GM19463 (cell line): ENCODE measurements around the gene CYP2E1.
"Not testable (repeated sequence)": the region's sequence is repeated elsewhere in the genome, so short reads cannot be mapped to it uniquely, and the experiment has no call there.

Source experiments
- ATAC-seq: cut with Tn5 transposase; IDR thresholded peaks from one replicate; pipeline ENCODE4 v1.9.1; 2021; ENCODE audit warnings: mild to moderate bottlenecking, moderate library complexity; ENCODE audit not compliant: unreplicated experiment

Gene CYP2E1

GRCh38 chr10:133528296-133528844, 1.2 kb downstream of the CYP2E1 start:
- no peak for ATAC-seq

GRCh38 chr10:133528845-133529575, 1.8 kb downstream of the CYP2E1 start:
- no peak for ATAC-seq

- no peak for ATAC-seq
Observed at GRCh38 chr10:133529576-133529946, 2.4 kb downstream of the CYP2E1 start.

- ATAC-seq: no peak
Observed at GRCh38 chr10:133530506-133530905, 3.3 kb downstream of the CYP2E1 start.

- no peak for ATAC-seq
Observed at GRCh38 chr10:133532871-133533270, 5.7 kb downstream of the CYP2E1 start.

- no peak for ATAC-seq
Observed at GRCh38 chr10:133534417-133534816, 7.3 kb downstream of the CYP2E1 start.

- ATAC-seq: no peak
Observed at GRCh38 chr10:133536198-133536597, 9.0 kb downstream of the CYP2E1 start.

- no peak for ATAC-seq
Observed at GRCh38 chr10:133537546-133538545, 10.7 kb downstream of the CYP2E1 start.

- ATAC-seq: not testable (repeated sequence)
Observed at GRCh38 chr10:133541441-133541975, 14.3 kb downstream of the CYP2E1 start.

GRCh38 chr10:133544506-133544905, 17.3 kb downstream of the CYP2E1 start:
- no peak for ATAC-seq

GRCh38 chr10:133554600-133554999, 27.4 kb downstream of the CYP2E1 start:
- no peak for ATAC-seq

- no peak for ATAC-seq
Observed at GRCh38 chr10:133555521-133555920, 28.4 kb downstream of the CYP2E1 start.

GRCh38 chr10:133557381-133557780, 30.2 kb downstream of the CYP2E1 start:
- ATAC-seq: no peak

- no peak for ATAC-seq
Observed at GRCh38 chr10:133559216-133559615, 32.1 kb downstream of the CYP2E1 start.

- ATAC-seq: no peak
Observed at GRCh38 chr10:133564816-133565215, 37.7 kb downstream of the CYP2E1 start.

GRCh38 chr10:133565441-133566294, 38.5 kb downstream of the CYP2E1 start, which contains the start of gene SYCE1:
Gene SYCE1 (minus strand): TSS chr10:133565583. CDS start chr10:133565529, 54 bp downstream.
- ATAC-seq: no peak

GRCh38 chr10:133567119-133567518, 40.0 kb downstream of the CYP2E1 start:
- no peak for ATAC-seq

GRCh38 chr10:133567609-133568286, 40.6 kb downstream of the CYP2E1 start:
- ATAC-seq: no peak

- ATAC-seq: no peak
Observed at GRCh38 chr10:133568287-133568614, 41.1 kb downstream of the CYP2E1 start.
